Muscle layer of colon (tissue), 2 donors: Measurements from ENCODE around the gene DRAP1.

Source experiments
- H3K27ac ChIP-seq: one replicate; pipeline ENCODE4 v1.7.0; 2013; ENCODE audit warnings: low read depth, mild to moderate bottlenecking, low read length, moderate library complexity
- H3K27me3 ChIP-seq, 2 donors: one replicate each; pipeline ENCODE4 v1.7.0; 2013; ENCODE audit warnings: low read length in 2 of 2, mild to moderate bottlenecking in 2 of 2; ENCODE audit not compliant: insufficient read depth in 2 of 2, control insufficient read depth in 1 of 2
- H3K36me3 ChIP-seq: one replicate; pipeline ENCODE4 v1.7.0; 2013; ENCODE audit warnings: mild to moderate bottlenecking, low read length; ENCODE audit not compliant: insufficient read depth
- H3K4me1 ChIP-seq: one replicate; pipeline ENCODE4 v1.7.0; 2013; ENCODE audit warnings: mild to moderate bottlenecking, low read length; ENCODE audit not compliant: insufficient read depth
- H3K4me3 ChIP-seq, 2 donors: one replicate each; pipeline ENCODE4 v1.7.0; 2013; ENCODE audit warnings: low read length in 2 of 2, low read depth in 1 of 2, mild to moderate bottlenecking in 1 of 2, moderate library complexity in 1 of 2
- H3K9ac ChIP-seq: one replicate; pipeline ENCODE4 v1.7.0; 2013; ENCODE audit warnings: low read length
- H3K9me3 ChIP-seq: one replicate; pipeline ENCODE4 v1.7.0; 2013; ENCODE audit warnings: mild to moderate bottlenecking, low read length
- donor health status: abdominal sarcoma.
- donor health status: Adenocarcinoma of cecum.

Gene DRAP1

GRCh38 chr11:65922565-65922964 lies 3.3 kb downstream of the DRAP1 start:
- peaks cover 22% of the 10 kb centered on the region for H3K36me3 ChIP-seq

GRCh38 chr11:65925397-65925796 lies 6.2 kb downstream of the DRAP1 start:
- Histone ChIP-seq H3K27me3 (no peaks in the 10 kb centered on the region), H3K27ac (no peak overlapping the region), H3K9ac (no peak overlapping the region), H3K9me3 (no peaks in the 10 kb centered on the region), H3K4me3 (no peak overlapping the region), H3K4me1 (peaks cover 7% of the 10 kb centered on the region), H3K36me3 (peaks cover 22% of the 10 kb centered on the region)

More at GRCh38 chr11:65922565-65922964, 3.3 kb downstream of the DRAP1 start:
- Histone ChIP-seq H3K4me1 (peaks cover 18% of the 10 kb centered on the region), H3K9me3 (no peaks in the 10 kb centered on the region), H3K9ac (no peak overlapping the region), H3K4me3 (no peak overlapping the region), H3K27me3 (no peaks in the 10 kb centered on the region), H3K27ac (no peak overlapping the region)

GRCh38 chr11:65927904-65928397 lies 8.7 kb downstream of the DRAP1 start:
- Histone ChIP-seq H3K36me3 (peaks cover 6% of the 10 kb centered on the region), H3K27ac (no peak overlapping the region), H3K9ac (no peak overlapping the region), H3K4me1 (no peaks in the 10 kb centered on the region), H3K27me3 (no peaks in the 10 kb centered on the region), H3K9me3 (no peaks in the 10 kb centered on the region), H3K4me3 (no peak overlapping the region)

GRCh38 chr11:65928667-65929066 lies 9.4 kb downstream of the DRAP1 start:
- H3K9ac ChIP-seq: no peak overlapping the region
- no peaks in the 10 kb centered on the region for H3K9me3 ChIP-seq
- H3K27me3 ChIP-seq: no peaks in the 10 kb centered on the region
- H3K4me1 ChIP-seq: no peaks in the 10 kb centered on the region
- H3K27ac ChIP-seq: no peak overlapping the region
- no peak overlapping the region for H3K4me3 ChIP-seq
- H3K36me3 ChIP-seq: no peaks in the 10 kb centered on the region

GRCh38 chr11:65931773-65932557 lies 12.7 kb downstream of the DRAP1 start:
- Histone ChIP-seq H3K4me1 (no peaks in the 10 kb centered on the region), H3K9ac (no peak overlapping the region), H3K27ac (no peak overlapping the region), H3K4me3 (no peak overlapping the region), H3K9me3 (no peaks in the 10 kb centered on the region), H3K36me3 (no peaks in the 10 kb centered on the region), H3K27me3 (no peaks in the 10 kb centered on the region)

GRCh38 chr11:65932558-65932919 lies 13.3 kb downstream of the DRAP1 start:
- Histone ChIP-seq H3K4me3 (no peak overlapping the region), H3K9ac (no peak overlapping the region), H3K9me3 (no peaks in the 10 kb centered on the region), H3K36me3 (no peaks in the 10 kb centered on the region), H3K4me1 (no peaks in the 10 kb centered on the region), H3K27me3 (no peaks in the 10 kb centered on the region), H3K27ac (no peak overlapping the region)

GRCh38 chr11:65934014-65934413 lies 14.8 kb downstream of the DRAP1 start:
- Histone ChIP-seq H3K9ac (no peak overlapping the region), H3K36me3 (no peaks in the 10 kb centered on the region), H3K27ac (no peak overlapping the region), H3K4me1 (no peaks in the 10 kb centered on the region), H3K27me3 (no peaks in the 10 kb centered on the region), H3K4me3 (no peak overlapping the region), H3K9me3 (no peaks in the 10 kb centered on the region)

- H3K36me3 ChIP-seq: no peaks in the 10 kb centered on the region
- H3K27ac ChIP-seq: no peak overlapping the region
- H3K9ac ChIP-seq: no peak overlapping the region
- no peak overlapping the region for H3K4me3 ChIP-seq
- no peaks in the 10 kb centered on the region for H3K4me1 ChIP-seq
- no peaks in the 10 kb centered on the region for H3K27me3 ChIP-seq
- no peaks in the 10 kb centered on the region for H3K9me3 ChIP-seq
Measured at GRCh38 chr11:65937766-65938165, 18.5 kb downstream of the DRAP1 start.

GRCh38 chr11:65941720-65942310 lies 22.6 kb downstream of the DRAP1 start:
- no peaks in the 10 kb centered on the region for H3K36me3 ChIP-seq
- no peak overlapping the region for H3K9ac ChIP-seq
- H3K27ac ChIP-seq: no peak overlapping the region
- H3K4me1 ChIP-seq: no peaks in the 10 kb centered on the region
- H3K9me3 ChIP-seq: no peaks in the 10 kb centered on the region
- no peak overlapping the region for H3K4me3 ChIP-seq
- peaks cover 0 to 1% of the 10 kb centered on the region in 2 donors for H3K27me3 ChIP-seq

- H3K4me1 ChIP-seq: no peaks in the 10 kb centered on the region
- H3K4me3 ChIP-seq: no peak overlapping the region
- H3K9ac ChIP-seq: no peak overlapping the region
- H3K27me3 ChIP-seq: peaks cover 0 to 4% of the 10 kb centered on the region in 2 donors
- H3K36me3 ChIP-seq: no peaks in the 10 kb centered on the region
- no peaks in the 10 kb centered on the region for H3K9me3 ChIP-seq
- no peak overlapping the region for H3K27ac ChIP-seq
Measured at GRCh38 chr11:65942531-65942930, 23.3 kb downstream of the DRAP1 start.

GRCh38 chr11:65944191-65944590 lies 25.0 kb downstream of the DRAP1 start:
- Histone ChIP-seq H3K9ac (no peak overlapping the region), H3K27ac (no peak overlapping the region), H3K4me1 (no peaks in the 10 kb centered on the region), H3K36me3 (no peaks in the 10 kb centered on the region), H3K4me3 (no peak overlapping the region), H3K9me3 (no peaks in the 10 kb centered on the region), H3K27me3 (peaks cover 0 to 4% of the 10 kb centered on the region in 2 donors)

- Histone ChIP-seq H3K36me3 (no peaks in the 10 kb centered on the region), H3K9me3 (no peaks in the 10 kb centered on the region), H3K27me3 (peaks cover 0 to 4% of the 10 kb centered on the region in 2 donors), H3K9ac (no peak overlapping the region), H3K4me1 (no peaks in the 10 kb centered on the region), H3K27ac (no peak overlapping the region), H3K4me3 (no peak overlapping the region)
Measured at GRCh38 chr11:65944767-65945166, 25.5 kb downstream of the DRAP1 start.
